SK-N-SH treated with all-trans-retinoic acid at 6 μM for 48 hours (cell line): Measurements from ENCODE around the gene F8.

Experiments used
- ATAC-seq: fragments of 200-7000 bp; cut with Tn5 transposase; 3 replicates; pipeline ENCODE4 v1.9.1; 2020; ENCODE audit warnings: mild to moderate bottlenecking, moderate library complexity
- ARNTL ChIP-seq: fragments of 450-650 bp; formaldehyde crosslinking; IDR thresholded peaks from 2 replicates; pipeline ENCODE4 v1.5.0; 2020; ENCODE audit warnings: low read depth, mild to moderate bottlenecking, moderate library complexity, borderline replicate concordance
- CREB5 ChIP-seq: fragments of 250-450 bp; sonication (Bioruptor Pico); IDR thresholded peaks from 2 replicates; pipeline ENCODE4 v1.5.1; 2020; ENCODE audit warnings: low read depth, mild to moderate bottlenecking, moderate library complexity
- CSDC2 ChIP-seq: fragments of 250-450 bp; sonication (Bioruptor Pico); IDR thresholded peaks from 2 replicates; pipeline ENCODE4 v1.5.0; 2020; ENCODE audit warnings: mild to moderate bottlenecking, moderate library complexity
- ESRRG ChIP-seq: fragments of 250-450 bp; sonication (Bioruptor Pico); IDR thresholded peaks from 2 replicates; pipeline ENCODE4 v1.6.1; 2021; ENCODE audit warnings: mild to moderate bottlenecking
- GLIS3 ChIP-seq: fragments of 250-450 bp; sonication (Bioruptor Pico); IDR thresholded peaks from 2 replicates; pipeline ENCODE4 v1.5.0; 2020; ENCODE audit warnings: mild to moderate bottlenecking, moderate library complexity
- ISL1 ChIP-seq: fragments of 250-450 bp; sonication (Bioruptor Pico); IDR thresholded peaks from 2 replicates; pipeline ENCODE4 v2.1.2; 2022; ENCODE audit warnings: mild to moderate bottlenecking, moderate library complexity
- OSR1 ChIP-seq: fragments of 250-450 bp; sonication (Bioruptor Pico); IDR thresholded peaks from 2 replicates; pipeline ENCODE4 v1.8.0; 2022; ENCODE audit warnings: moderate library complexity, mild to moderate bottlenecking, inconsistent platforms
- PPARA ChIP-seq: fragments of 250-450 bp; sonication (Bioruptor Pico); IDR thresholded peaks from 2 replicates; pipeline ENCODE4 v1.5.0; 2020; ENCODE audit warnings: mild to moderate bottlenecking, borderline replicate concordance
- SNAI2 ChIP-seq: fragments of 250-450 bp; sonication (Bioruptor Pico); IDR thresholded peaks from 2 replicates; pipeline ENCODE4 v1.5.0; 2020; ENCODE audit warnings: mild to moderate bottlenecking, moderate library complexity
- TCF4 ChIP-seq: fragments of 250-450 bp; sonication (Bioruptor Pico); IDR thresholded peaks from 2 replicates; pipeline ENCODE4 v1.8.0; 2021; ENCODE audit warnings: mild to moderate bottlenecking, moderate library complexity, borderline replicate concordance
- TOX ChIP-seq: fragments of 250-450 bp; sonication (Bioruptor Pico); IDR thresholded peaks from 2 replicates; pipeline ENCODE4 v1.8.0; 2021; ENCODE audit warnings: mild to moderate bottlenecking, moderate library complexity, borderline replicate concordance
- TSHZ2 ChIP-seq: fragments of 250-450 bp; sonication (Bioruptor Pico); IDR thresholded peaks from 2 replicates; pipeline ENCODE4 v1.5.0; 2020; ENCODE audit warnings: mild to moderate bottlenecking, moderate library complexity
- ZC3H10 ChIP-seq: fragments of 250-450 bp; sonication (Bioruptor Pico); IDR thresholded peaks from 2 replicates; pipeline ENCODE4 v1.5.1; 2021; ENCODE audit warnings: mild to moderate bottlenecking, moderate library complexity
- ZNF565 ChIP-seq: fragments of 450-650 bp; formaldehyde crosslinking; conservative IDR thresholded peaks from 2 replicates; pipeline ENCODE4 v1.5.0; 2020; ENCODE audit warnings: low read depth, mild to moderate bottlenecking, moderate library complexity
- ZNF70 ChIP-seq: fragments of 450-650 bp; formaldehyde crosslinking; IDR thresholded peaks from 2 replicates; pipeline ENCODE4 v1.5.0; 2020; ENCODE audit warnings: mild to moderate bottlenecking, moderate library complexity
- ZNF8 ChIP-seq: fragments of 450-650 bp; formaldehyde crosslinking; IDR thresholded peaks from 2 replicates; pipeline ENCODE4 v1.5.0; 2020; ENCODE audit warnings: mild to moderate bottlenecking, moderate library complexity
- TF ChIP-seq, protein P1 (sequence below): fragments of 250-450 bp; sonication (Bioruptor Pico); IDR thresholded peaks from 2 replicates; pipeline ENCODE4 v1.8.0; 2021; ENCODE audit warnings: low read depth, mild to moderate bottlenecking, moderate library complexity, borderline replicate concordance
- TF ChIP-seq, protein P2 (sequence below): fragments of 250-450 bp; sonication (Bioruptor Pico); IDR thresholded peaks from 2 replicates; pipeline ENCODE4 v1.8.0; 2020; ENCODE audit warnings: mild to moderate bottlenecking, moderate library complexity, borderline replicate concordance

Gene F8

GRCh38 chrX:154991476-154991875, 31.0 kb downstream of the F8 start:
- TF ChIP-seq TCF4 (CRISPR knock-in tag) (no peak), ZNF8 (CRISPR knock-in tag) (no peak), TOX (CRISPR knock-in tag) (no peak), OSR1 (CRISPR knock-in tag) (no peak), SNAI2 (no peak), TSHZ2 (CRISPR knock-in tag) (no peak), CSDC2 (CRISPR knock-in tag) (no peak), CREB5 (CRISPR knock-in tag) (no peak), PPARA (no peak), ISL1 (CRISPR knock-in tag) (no peak), ZNF70 (CRISPR knock-in tag) (no peak), GLIS3 (CRISPR knock-in tag) (no peak), ZNF565 (CRISPR knock-in tag) (no peak), ESRRG (CRISPR knock-in tag) (no peak)
- TF ChIP-seq, protein P1, sequence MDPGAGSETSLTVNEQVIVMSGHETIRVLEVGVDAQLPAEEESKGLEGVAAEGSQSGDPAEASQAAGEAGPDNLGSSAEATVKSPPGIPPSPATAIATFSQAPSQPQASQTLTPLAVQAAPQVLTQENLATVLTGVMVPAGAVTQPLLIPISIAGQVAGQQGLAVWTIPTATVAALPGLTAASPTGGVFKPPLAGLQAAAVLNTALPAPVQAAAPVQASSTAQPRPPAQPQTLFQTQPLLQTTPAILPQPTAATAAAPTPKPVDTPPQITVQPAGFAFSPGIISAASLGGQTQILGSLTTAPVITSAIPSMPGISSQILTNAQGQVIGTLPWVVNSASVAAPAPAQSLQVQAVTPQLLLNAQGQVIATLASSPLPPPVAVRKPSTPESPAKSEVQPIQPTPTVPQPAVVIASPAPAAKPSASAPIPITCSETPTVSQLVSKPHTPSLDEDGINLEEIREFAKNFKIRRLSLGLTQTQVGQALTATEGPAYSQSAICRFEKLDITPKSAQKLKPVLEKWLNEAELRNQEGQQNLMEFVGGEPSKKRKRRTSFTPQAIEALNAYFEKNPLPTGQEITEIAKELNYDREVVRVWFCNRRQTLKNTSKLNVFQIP (CRISPR knock-in tag) = no peak

DNA sequence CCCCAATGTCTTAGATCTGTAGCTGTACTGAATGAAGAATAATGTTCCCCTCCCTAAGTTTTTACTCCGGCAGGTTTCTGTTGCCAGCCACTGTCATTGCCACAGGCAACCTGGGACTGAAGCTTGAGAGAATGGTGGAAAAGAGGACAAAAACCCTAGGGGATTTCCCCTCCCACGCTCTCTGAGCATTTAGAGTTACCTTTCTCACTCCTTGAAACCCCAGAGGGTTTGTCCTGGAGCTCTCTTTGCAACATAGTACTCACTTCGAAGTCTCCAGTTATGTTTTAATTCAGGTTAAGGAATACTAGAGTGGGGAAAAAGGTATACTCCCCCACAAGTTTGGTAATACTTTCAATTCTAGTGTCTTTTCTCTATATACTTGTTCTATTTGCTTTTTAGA, 31.5 kb downstream of the F8 start:
- ATAC-seq = no peak

More at GRCh38 chrX:154991476-154991875, 31.0 kb downstream of the F8 start:
- ATAC-seq = no peak

More for the DNA sequence above, 31.5 kb downstream of the F8 start:
- TF ChIP-seq TSHZ2 (CRISPR knock-in tag) (no peak), TCF4 (CRISPR knock-in tag) (no peak), ZC3H10 (no peak), ARNTL (CRISPR knock-in tag) (no peak), TOX (CRISPR knock-in tag) (no peak), ZNF8 (CRISPR knock-in tag) (no peak)
- TF ChIP-seq, protein P2, sequence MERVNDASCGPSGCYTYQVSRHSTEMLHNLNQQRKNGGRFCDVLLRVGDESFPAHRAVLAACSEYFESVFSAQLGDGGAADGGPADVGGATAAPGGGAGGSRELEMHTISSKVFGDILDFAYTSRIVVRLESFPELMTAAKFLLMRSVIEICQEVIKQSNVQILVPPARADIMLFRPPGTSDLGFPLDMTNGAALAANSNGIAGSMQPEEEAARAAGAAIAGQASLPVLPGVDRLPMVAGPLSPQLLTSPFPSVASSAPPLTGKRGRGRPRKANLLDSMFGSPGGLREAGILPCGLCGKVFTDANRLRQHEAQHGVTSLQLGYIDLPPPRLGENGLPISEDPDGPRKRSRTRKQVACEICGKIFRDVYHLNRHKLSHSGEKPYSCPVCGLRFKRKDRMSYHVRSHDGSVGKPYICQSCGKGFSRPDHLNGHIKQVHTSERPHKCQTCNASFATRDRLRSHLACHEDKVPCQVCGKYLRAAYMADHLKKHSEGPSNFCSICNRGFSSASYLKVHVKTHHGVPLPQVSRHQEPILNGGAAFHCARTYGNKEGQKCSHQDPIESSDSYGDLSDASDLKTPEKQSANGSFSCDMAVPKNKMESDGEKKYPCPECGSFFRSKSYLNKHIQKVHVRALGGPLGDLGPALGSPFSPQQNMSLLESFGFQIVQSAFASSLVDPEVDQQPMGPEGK = no peak
